A375 (cell line): Measurements from ENCODE around the gene CLCN2. TPM values are rescaled to one million over a fixed set of nuclear protein-coding genes. Genes with fewer than 3 reads are reported as not detected.

Experiments used
- small RNA-seq: library from RNA; depleted of rRNA; stranded (forward); fragments of <200 nt; gene quantifications from one replicate; pipeline ENCODE3, GENCODE V24; 2014
- total RNA-seq: library from RNA; depleted of rRNA; stranded (reverse); fragments of >200 nt; shearing (Covaris generic); gene quantifications from 2 replicates; pipeline ENCODE4 v1.2.3, GENCODE V29; 2014; rRNA removed

CLCN2 gene
- total RNA-seq: 14.2 and 16.4 TPM in 2 replicates

GRCh38 chr3:184361532-184361931 lies at the start of gene CLCN2, which contains the start of gene POLR2H:
TSS of gene CLCN2 (minus strand) at chr3:184361605. CDS start at chr3:184361479, 126 bp downstream.
TSS of gene POLR2H (plus strand) at chr3:184361710. CDS start at chr3:184363493, 1,783 bp downstream.

GRCh38 chr3:184379358-184380184 lies 18.2 kb upstream of the CLCN2 start, which contains the start of gene CHRD:
TSS of gene CHRD (plus strand) at chr3:184380054. CDS start at chr3:184380319, 265 bp downstream.

GRCh38 chr3:184377882-184378445 lies 16.6 kb upstream of the CLCN2 start, which contains the start of gene THPO:
TSS of gene THPO (minus strand) at chr3:184378207. CDS start at chr3:184376259, 1,948 bp downstream.

GRCh38 chr3:184337399-184337714 lies 24.0 kb downstream of the CLCN2 start, which contains the start of gene FAM131A:
TSS of gene FAM131A (plus strand) at chr3:184337600. CDS start at chr3:184337631, 31 bp downstream.

GRCh38 chr3:184314363-184314699 lies 47.1 kb downstream of the CLCN2 start, which contains the start of gene EIF4G1:
TSS of gene EIF4G1 (plus strand) at chr3:184314606. CDS start at chr3:184315797, 1,191 bp downstream.

GRCh38 chr3:184298759-184299487 lies 62.5 kb downstream of the CLCN2 start, which contains the start of gene PSMD2:
TSS of gene PSMD2 (plus strand) at chr3:184299241. CDS start at chr3:184299267, 26 bp downstream.

Small RNA genes lying within 50 kb of the gene (small RNA-seq; reads per million reads assigned to genes)
- 52.4 reads per million, percentile 95 among the genes with 10 or more reads in this experiment for gene SNORD66

Other genes starting within 250 kb of the CLCN2 start
- 43.3 and 58.9 TPM in 2 replicates for gene EIF2B5, start 226.2 kb downstream of the CLCN2 start, total RNA-seq
- 25.2 and 31.6 TPM in 2 replicates for gene DVL3, start 206.2 kb downstream of the CLCN2 start, total RNA-seq
- gene AP2M1, start 186.8 kb downstream of the CLCN2 start, total RNA-seq: 243 and 275 TPM in 2 replicates
- gene ABCF3, start 175.4 kb downstream of the CLCN2 start, total RNA-seq: 25.7 and 26.3 TPM in 2 replicates
- gene VWA5B2, start 132.0 kb downstream of the CLCN2 start, total RNA-seq: 0.15 TPM in 1 of 2 replicates, not detected in the other
- 34.3 and 51.6 TPM in 2 replicates for gene ALG3, start 112.6 kb downstream of the CLCN2 start, total RNA-seq
- 5.9 TPM in 2 replicates for gene EEF1AKMT4, start 111.9 kb downstream of the CLCN2 start, total RNA-seq
- 0.23 and 0.40 TPM in 2 replicates for gene CAMK2N2, start 100.1 kb downstream of the CLCN2 start, total RNA-seq
- gene ECE2, start 85.6 kb downstream of the CLCN2 start, total RNA-seq: not detected in 2 replicates
- 248 and 283 TPM in 2 replicates for gene PSMD2, start 62.4 kb downstream of the CLCN2 start, total RNA-seq
- 320 and 331 TPM in 2 replicates for gene EIF4G1, start 47.0 kb downstream of the CLCN2 start, total RNA-seq
- gene FAM131A, start 24.0 kb downstream of the CLCN2 start, total RNA-seq: 17.6 and 17.9 TPM in 2 replicates
- gene POLR2H, start 105 bp upstream of the CLCN2 start, total RNA-seq: 116 and 132 TPM in 2 replicates
- not detected in 2 replicates for gene THPO, start 16.6 kb upstream of the CLCN2 start, total RNA-seq
- 0.11 TPM in 1 of 2 replicates, not detected in the other for gene CHRD, start 18.4 kb upstream of the CLCN2 start, total RNA-seq
- 5.0 and 6.7 TPM in 2 replicates for gene EPHB3, start 200.2 kb upstream of the CLCN2 start, total RNA-seq